Measurements from ENCODE around the gene CLMN. TPM values are rescaled to one million over a fixed set of nuclear protein-coding genes. Genes with fewer than 3 reads are reported as not detected.

Gene CLMN
- total and polyA plus RNA-seq, 4 donors = 4.5 to 33.5 (median 11.7) TPM

DNA sequence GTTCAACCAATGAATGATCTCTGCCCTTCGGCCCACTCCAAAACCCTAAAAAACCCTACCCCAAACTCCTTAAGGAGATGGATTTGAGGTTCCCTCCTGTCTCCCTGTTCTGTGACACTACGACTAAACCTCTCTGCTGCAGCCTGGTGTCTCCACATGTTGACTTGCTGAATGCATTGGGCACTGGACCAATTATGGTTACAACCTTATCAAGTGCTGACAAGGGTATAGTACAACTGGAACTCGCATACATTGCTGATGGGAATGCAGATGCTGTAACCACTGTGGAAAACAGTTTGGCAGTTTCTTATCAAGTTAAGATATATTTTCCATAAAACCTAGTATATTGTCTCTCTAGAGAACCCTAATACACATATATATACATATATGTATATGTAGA is 156.0 kb downstream of the CLMN start:
- DNase-seq (peak in 1 of 3 donors; percentile 33), ATAC-seq (ENCODE audit: insufficient read depth, low FRiP score) (no peak)
- Histone ChIP-seq H3K36me3 (ENCODE audit: control insufficient read depth in 4 of 4, insufficient read depth in 4 of 4, low read length in 4 of 4) (no peaks in the 10 kb centered on the region), H3K27ac (ENCODE audit: low read depth in 1 of 2, low read length in 1 of 2) (no peak overlapping the region), H3K4me3 (no peak overlapping the region), H3K4me1 (ENCODE audit: control insufficient read depth in 5 of 5, insufficient read depth in 5 of 5, low read length in 5 of 5) (peaks cover 0 to 8% (median 3%) of the 10 kb centered on the region in 5 donors), H3K27me3 (ENCODE audit: control insufficient read depth in 3 of 3, insufficient read depth in 3 of 3, low read length in 2 of 3) (no peaks in the 10 kb centered on the region), H3K9me3 (ENCODE audit: control insufficient read depth in 4 of 4, insufficient read depth in 3 of 4, low read length in 3 of 4) (peaks cover 0 to 6% (median 2%) of the 10 kb centered on the region in 4 donors), H3K9ac (ENCODE audit: insufficient read depth in 1 of 2, low read length in 2 of 2) (no peak overlapping the region)
- no peak for TF ChIP-seq CTCF (IDR thresholded peaks at IDR 0.05; ENCODE audit: control extremely low read depth, extremely low read depth)
- 92 to 93% methylated on average over 3 of the region's 3 CpGs for WGBS, 2 donors

GRCh38 chr14:95163132-95163531 is 156.6 kb downstream of the CLMN start:
- no peak overlapping the region for H3K27ac ChIP-seq (ENCODE audit: low read depth in 1 of 2, low read length in 1 of 2)
- H3K4me1 ChIP-seq (ENCODE audit: control insufficient read depth in 5 of 5, insufficient read depth in 5 of 5, low read length in 5 of 5) = peaks cover 0 to 12% (median 3%) of the 10 kb centered on the region in 5 donors
- peaks cover 0 to 6% (median 2%) of the 10 kb centered on the region in 4 donors for H3K9me3 ChIP-seq (ENCODE audit: control insufficient read depth in 4 of 4, insufficient read depth in 3 of 4, low read length in 3 of 4)
- no peaks in the 10 kb centered on the region for H3K36me3 ChIP-seq (ENCODE audit: control insufficient read depth in 4 of 4, insufficient read depth in 4 of 4, low read length in 4 of 4)
- H3K9ac ChIP-seq (ENCODE audit: insufficient read depth in 1 of 2, low read length in 2 of 2) = no peak overlapping the region
- ATAC-seq (ENCODE audit: insufficient read depth, low FRiP score) (no peak), DNase-seq (no peak)
- H3K27me3 ChIP-seq (ENCODE audit: control insufficient read depth in 3 of 3, insufficient read depth in 3 of 3, low read length in 2 of 3) = no peaks in the 10 kb centered on the region
- WGBS, 2 donors = 53 to 63% methylated on average over 2 of the region's 2 CpGs
- H3K4me3 ChIP-seq = no peak overlapping the region
- no peak for TF ChIP-seq CTCF (IDR thresholded peaks at IDR 0.05; ENCODE audit: control extremely low read depth, extremely low read depth)

DNA sequence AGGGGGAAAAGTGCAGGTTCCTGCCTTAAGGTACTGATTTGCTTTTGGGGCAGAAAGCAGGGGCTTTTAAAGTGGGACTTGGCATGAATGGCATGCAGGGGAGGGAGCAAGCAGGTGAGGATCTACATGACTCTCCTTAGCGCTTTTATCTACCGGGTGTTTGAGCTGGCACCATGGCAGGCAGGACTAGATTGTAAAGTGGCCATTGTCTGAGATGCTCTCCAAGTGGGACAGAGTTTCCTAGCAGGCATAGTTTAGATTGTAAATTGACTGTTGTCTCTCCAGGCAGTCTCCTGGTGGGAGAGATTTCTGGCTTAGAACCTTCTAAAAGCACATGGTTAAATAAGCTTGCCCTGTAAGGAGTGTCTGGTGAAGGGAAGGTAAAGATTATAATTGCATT is 157.1 kb downstream of the CLMN start:
- DNase-seq (no peak), ATAC-seq (ENCODE audit: insufficient read depth, low FRiP score) (no peak)
- H3K4me3 ChIP-seq = no peak overlapping the region
- no peak overlapping the region for H3K27ac ChIP-seq (ENCODE audit: low read depth in 1 of 2, low read length in 1 of 2)
- WGBS, 2 donors = 84 to 86% methylated on average over 2 of the region's 2 CpGs
- H3K4me1 ChIP-seq (ENCODE audit: control insufficient read depth in 5 of 5, insufficient read depth in 5 of 5, low read length in 5 of 5) = peaks cover 0 to 15% (median 3%) of the 10 kb centered on the region in 5 donors
- H3K9ac ChIP-seq (ENCODE audit: insufficient read depth in 1 of 2, low read length in 2 of 2) = no peak overlapping the region
- no peaks in the 10 kb centered on the region for H3K27me3 ChIP-seq (ENCODE audit: control insufficient read depth in 3 of 3, insufficient read depth in 3 of 3, low read length in 2 of 3)
- no peaks in the 10 kb centered on the region for H3K36me3 ChIP-seq (ENCODE audit: control insufficient read depth in 4 of 4, insufficient read depth in 4 of 4, low read length in 4 of 4)
- H3K9me3 ChIP-seq (ENCODE audit: control insufficient read depth in 4 of 4, insufficient read depth in 3 of 4, low read length in 3 of 4) = peaks cover 0 to 6% (median 2%) of the 10 kb centered on the region in 4 donors
- no peak for TF ChIP-seq CTCF (IDR thresholded peaks at IDR 0.05; ENCODE audit: control extremely low read depth, extremely low read depth)

Measured in lung (tissue), 12 donors.